BLaER1 (cell line): ENCODE measurements around the gene P3H2.
"Not testable (repeated sequence)": the region's sequence is repeated elsewhere in the genome, so short reads cannot be mapped to it uniquely, and the experiment has no call there.

Source experiments
- H3K27ac ChIP-seq: shearing (Covaris generic); formaldehyde crosslinking; 2 replicates; pipeline ENCODE4 v1.8.1; 2022
- H3K27me3 ChIP-seq: shearing (Covaris generic); formaldehyde crosslinking; 2 replicates; pipeline ENCODE4 v1.8.1; 2022
- H3K36me3 ChIP-seq: shearing (Covaris generic); formaldehyde crosslinking; 2 replicates; pipeline ENCODE4 v1.8.1; 2022
- H3K4me1 ChIP-seq: shearing (Covaris generic); formaldehyde crosslinking; 2 replicates; pipeline ENCODE4 v1.8.1; 2022
- H3K4me2 ChIP-seq: shearing (Covaris generic); formaldehyde crosslinking; 2 replicates; pipeline ENCODE4 v1.8.1; 2022
- H3K4me3 ChIP-seq: shearing (Covaris generic); formaldehyde crosslinking; 2 replicates; pipeline ENCODE4 v1.8.1; 2022
- H3K9ac ChIP-seq: shearing (Covaris generic); formaldehyde crosslinking; 2 replicates; pipeline ENCODE4 v1.8.1; 2022
- H3K9me3 ChIP-seq: shearing (Covaris generic); formaldehyde crosslinking; 2 replicates; pipeline ENCODE4 v1.8.1; 2022
- H4K20me1 ChIP-seq: shearing (Covaris generic); formaldehyde crosslinking; 2 replicates; pipeline ENCODE4 v1.8.1; 2022
- Cebpa-rat ChIP-seq: shearing (Covaris generic); IDR thresholded peaks from 2 replicates; pipeline ENCODE4 v1.8.1; 2022

Gene P3H2

DNA sequence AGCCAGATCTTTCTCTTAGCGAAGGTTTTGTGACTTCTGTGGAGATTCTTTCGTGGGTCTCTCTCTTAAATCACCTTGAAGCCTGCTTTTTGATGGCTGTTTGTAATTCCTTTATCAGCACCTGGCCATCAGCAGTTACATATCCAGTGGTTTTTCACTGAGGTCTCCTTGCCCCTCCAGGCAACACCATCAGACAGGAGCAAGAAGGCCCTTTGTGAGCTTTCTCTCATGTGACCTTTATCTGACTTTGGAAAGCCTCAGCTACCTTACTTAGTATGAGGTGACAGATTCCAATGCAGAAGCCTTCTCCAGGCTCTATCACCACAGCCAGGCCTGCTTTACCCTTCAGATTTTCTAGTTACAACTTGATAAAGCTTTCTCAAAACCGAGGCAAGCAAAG lies 30.0 kb upstream of the P3H2 start:
- H4K20me1 ChIP-seq = no peaks in the 10 kb centered on the region
- no peak overlapping the region for H3K4me3 ChIP-seq
- TF ChIP-seq Cebpa-rat = no peak

DNA sequence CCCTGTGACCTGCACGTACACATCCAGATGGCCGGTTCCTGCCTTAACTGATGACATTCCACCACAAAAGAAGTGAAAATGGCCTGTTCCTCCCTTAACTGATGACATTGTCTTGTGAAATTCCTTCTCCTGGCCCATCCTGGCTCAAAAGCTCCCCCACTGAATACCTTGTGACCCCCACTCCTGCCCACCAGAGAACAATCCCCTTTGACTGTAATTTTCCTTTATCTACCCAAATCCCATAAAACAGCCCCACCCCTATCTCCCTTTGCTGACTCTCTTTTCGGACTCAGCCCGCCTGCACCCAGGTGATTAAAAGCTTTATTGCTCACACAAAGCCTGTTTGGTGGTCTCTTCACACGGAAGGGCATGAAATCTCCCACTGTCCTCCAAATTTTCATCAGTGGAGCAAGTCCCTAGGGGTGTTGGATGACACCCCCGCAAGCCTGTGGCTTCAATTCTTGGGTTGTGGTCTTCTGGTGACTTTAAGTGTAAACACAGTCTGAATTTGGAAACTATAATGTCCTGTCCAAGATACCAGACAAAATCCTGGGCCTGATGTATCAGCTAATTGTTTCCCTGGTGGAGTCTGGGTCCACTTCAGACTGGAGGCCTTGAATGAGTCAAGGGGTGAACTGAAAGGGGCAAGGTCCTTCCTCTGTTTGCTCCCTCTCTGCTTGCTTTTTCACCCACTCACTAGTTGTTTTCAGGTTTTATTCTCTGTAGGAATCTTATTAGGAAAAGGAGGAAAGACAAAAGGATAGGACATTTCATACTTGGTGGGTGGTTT lies 29.3 kb upstream of the P3H2 start:
- H3K9me3 ChIP-seq, H3K27me3 ChIP-seq, H3K4me3 ChIP-seq, H4K20me1 ChIP-seq, H3K9ac ChIP-seq, H3K36me3 ChIP-seq, H3K4me2 ChIP-seq, H3K4me1 ChIP-seq, H3K27ac ChIP-seq: not testable (repeated sequence)

More for the DNA sequence above, 30.0 kb upstream of the P3H2 start:
- no peaks in the 10 kb centered on the region for H3K4me1 ChIP-seq
- H3K27ac ChIP-seq = no peak overlapping the region
- no peaks in the 10 kb centered on the region for H3K9me3 ChIP-seq
- no peaks in the 10 kb centered on the region for H3K36me3 ChIP-seq
- no peak overlapping the region for H3K4me2 ChIP-seq
- no peaks in the 10 kb centered on the region for H3K27me3 ChIP-seq
- no peak overlapping the region for H3K9ac ChIP-seq

DNA sequence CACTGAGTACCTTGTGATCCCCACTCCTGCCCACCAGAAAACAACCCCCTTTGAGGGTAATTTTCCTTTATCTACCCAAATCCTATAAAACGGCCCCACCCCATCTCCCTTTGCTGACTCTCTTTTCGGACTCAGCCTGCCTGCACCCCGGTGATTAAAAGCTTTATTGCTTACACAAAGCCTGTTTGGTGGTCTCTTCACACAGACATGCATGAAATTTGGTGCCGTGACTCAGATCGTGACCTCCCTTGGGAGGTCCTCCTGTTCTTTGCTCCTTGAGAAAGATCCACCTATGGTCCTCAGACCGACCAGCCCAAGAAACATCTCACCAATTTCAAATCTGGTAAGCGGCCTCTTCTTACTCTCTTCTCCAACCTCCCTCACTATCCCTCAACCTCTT lies 24.1 kb upstream of the P3H2 start:
- not testable (repeated sequence) for H4K20me1 ChIP-seq, H3K36me3 ChIP-seq, H3K27ac ChIP-seq, H3K9me3 ChIP-seq, H3K4me3 ChIP-seq, H3K4me1 ChIP-seq, H3K9ac ChIP-seq, H3K4me2 ChIP-seq, H3K27me3 ChIP-seq

DNA sequence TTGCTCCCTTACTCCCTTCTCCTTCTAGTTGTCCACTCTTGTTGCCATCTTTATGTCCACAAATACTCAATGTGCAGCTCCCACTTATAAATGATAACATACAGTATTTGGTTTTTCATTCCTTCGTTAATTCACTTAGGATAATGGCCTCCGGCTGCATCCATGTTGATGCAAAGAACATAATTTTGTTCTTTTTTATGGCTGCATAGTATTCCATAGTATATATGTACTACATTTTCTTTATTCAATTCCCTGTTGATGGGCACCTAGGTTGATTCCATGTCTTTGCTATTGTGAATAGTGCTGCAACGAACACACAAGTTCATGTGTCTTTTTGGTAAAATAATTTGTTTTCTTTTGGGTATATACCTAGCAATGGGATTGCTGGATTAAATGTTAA lies 21.3 kb upstream of the P3H2 start:
- H3K4me2 ChIP-seq = no peak overlapping the region
- no peak overlapping the region for H3K4me3 ChIP-seq
- no peaks in the 10 kb centered on the region for H4K20me1 ChIP-seq
- H3K36me3 ChIP-seq = no peaks in the 10 kb centered on the region
- no peaks in the 10 kb centered on the region for H3K9me3 ChIP-seq
- H3K9ac ChIP-seq = no peak overlapping the region
- H3K27ac ChIP-seq = no peak overlapping the region
- TF ChIP-seq Cebpa-rat = no peak
- H3K27me3 ChIP-seq = no peaks in the 10 kb centered on the region
- H3K4me1 ChIP-seq = no peaks in the 10 kb centered on the region

DNA sequence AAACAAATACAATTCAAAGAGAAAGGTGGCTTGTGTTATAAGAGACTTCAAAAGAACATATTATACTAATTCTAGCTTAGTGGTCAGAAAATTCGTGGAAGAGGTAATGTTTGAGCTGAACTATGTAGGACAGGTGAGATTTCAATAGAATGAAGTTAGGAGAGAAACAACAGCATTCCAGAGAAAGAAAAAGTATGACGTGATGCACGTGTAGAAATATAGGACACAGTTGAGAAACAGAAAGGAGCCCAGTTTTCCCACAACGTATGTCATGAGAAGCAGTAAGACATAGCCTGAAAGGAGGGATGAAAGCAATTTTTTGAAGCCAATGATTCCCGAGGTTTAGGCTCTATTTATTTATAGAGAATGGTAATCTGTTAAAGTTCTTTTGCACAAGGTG lies 18.7 kb upstream of the P3H2 start:
- H3K4me2 ChIP-seq = no peak overlapping the region
- no peak overlapping the region for H3K9ac ChIP-seq
- H4K20me1 ChIP-seq = no peaks in the 10 kb centered on the region
- no peaks in the 10 kb centered on the region for H3K27me3 ChIP-seq
- no peaks in the 10 kb centered on the region for H3K36me3 ChIP-seq
- no peak overlapping the region for H3K4me3 ChIP-seq
- H3K27ac ChIP-seq = no peak overlapping the region
- H3K4me1 ChIP-seq = no peaks in the 10 kb centered on the region
- H3K9me3 ChIP-seq = no peaks in the 10 kb centered on the region
- TF ChIP-seq Cebpa-rat = no peak

DNA sequence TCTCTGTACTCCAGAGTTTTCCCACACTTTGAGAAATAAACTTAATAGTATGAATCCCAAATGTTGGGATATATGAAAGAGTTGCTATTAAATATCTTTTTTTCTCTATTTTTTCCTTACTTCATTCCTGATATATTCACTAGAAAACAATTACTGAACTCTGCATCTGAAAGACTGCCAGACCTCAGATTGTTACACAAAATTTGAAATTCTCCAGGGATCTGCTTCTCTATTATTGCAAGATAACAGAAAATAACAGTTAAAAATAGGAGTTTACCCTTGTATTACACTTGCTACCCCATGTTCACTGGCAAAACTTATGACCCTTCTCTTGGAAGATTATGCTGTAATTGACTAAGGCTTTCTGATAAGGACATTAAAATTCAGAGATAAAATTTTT lies 11.7 kb upstream of the P3H2 start:
- TF ChIP-seq Cebpa-rat = no peak
- H3K9ac ChIP-seq = no peak overlapping the region
- no peak overlapping the region for H3K4me2 ChIP-seq

DNA sequence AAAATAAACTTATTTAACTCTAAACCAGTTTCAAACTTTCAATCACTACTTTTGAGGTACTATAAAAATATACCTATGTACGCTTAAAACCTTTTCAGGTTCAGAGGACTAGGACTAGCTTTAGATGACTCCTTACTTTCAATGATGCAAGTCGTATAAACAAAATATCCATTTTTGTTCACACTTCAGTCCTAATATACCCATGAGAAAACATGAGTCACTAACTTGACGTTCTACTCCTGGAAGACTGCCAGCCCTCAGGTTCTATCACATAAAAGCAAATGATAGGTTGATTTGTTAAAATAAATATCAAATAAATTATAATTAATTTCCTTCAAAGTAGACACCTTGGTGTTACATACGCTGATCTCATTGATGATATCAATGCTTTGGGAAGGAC lies 10.6 kb upstream of the P3H2 start:
- H3K9ac ChIP-seq = no peak overlapping the region
- H3K27ac ChIP-seq = no peak overlapping the region
- H3K4me2 ChIP-seq = no peak overlapping the region
- H3K4me3 ChIP-seq = no peak overlapping the region
- 0 out of 2 replicates have a peak, but pooled peaks cover 7% of the 10 kb centered on the region for H3K4me1 ChIP-seq
- H3K27me3 ChIP-seq = no peaks in the 10 kb centered on the region
- TF ChIP-seq Cebpa-rat = no peak
- H4K20me1 ChIP-seq = no peaks in the 10 kb centered on the region
- no peaks in the 10 kb centered on the region for H3K36me3 ChIP-seq
- H3K9me3 ChIP-seq = no peaks in the 10 kb centered on the region

More for the DNA sequence above, 11.7 kb upstream of the P3H2 start:
- Histone ChIP-seq H4K20me1 (no peaks in the 10 kb centered on the region), H3K9me3 (no peaks in the 10 kb centered on the region), H3K36me3 (no peaks in the 10 kb centered on the region), H3K4me1 (0 out of 2 replicates have a peak, but pooled peaks cover 7% of the 10 kb centered on the region), H3K27ac (no peak overlapping the region), H3K4me3 (no peak overlapping the region), H3K27me3 (no peaks in the 10 kb centered on the region)

DNA sequence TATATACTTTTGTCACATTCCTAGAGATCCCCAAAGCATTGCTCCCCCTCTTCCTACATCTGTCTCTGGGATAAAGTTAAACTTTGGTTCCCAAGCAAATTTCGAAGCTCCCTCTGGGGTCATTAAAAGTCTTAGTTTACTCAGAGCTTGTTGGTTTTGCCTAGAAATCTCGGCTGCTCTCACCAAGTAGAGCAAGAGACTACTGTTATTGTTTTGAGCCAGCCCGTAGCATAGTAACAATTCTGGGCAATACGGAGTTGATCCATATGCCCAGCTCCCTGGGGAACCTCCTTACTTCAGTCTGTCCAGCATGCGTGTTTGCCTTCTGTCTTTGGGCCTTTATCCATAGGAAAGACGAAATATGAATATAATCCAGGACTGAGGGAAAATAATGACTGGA lies 10.0 kb upstream of the P3H2 start:
- TF ChIP-seq Cebpa-rat = no peak
- Histone ChIP-seq H3K4me3 (no peak overlapping the region), H3K36me3 (no peaks in the 10 kb centered on the region), H3K9me3 (no peaks in the 10 kb centered on the region), H3K4me1 (0 out of 2 replicates have a peak, but pooled peaks cover 7% of the 10 kb centered on the region), H3K9ac (no peak overlapping the region), H3K27ac (no peak overlapping the region), H3K4me2 (no peak overlapping the region), H4K20me1 (no peaks in the 10 kb centered on the region), H3K27me3 (no peaks in the 10 kb centered on the region)

DNA sequence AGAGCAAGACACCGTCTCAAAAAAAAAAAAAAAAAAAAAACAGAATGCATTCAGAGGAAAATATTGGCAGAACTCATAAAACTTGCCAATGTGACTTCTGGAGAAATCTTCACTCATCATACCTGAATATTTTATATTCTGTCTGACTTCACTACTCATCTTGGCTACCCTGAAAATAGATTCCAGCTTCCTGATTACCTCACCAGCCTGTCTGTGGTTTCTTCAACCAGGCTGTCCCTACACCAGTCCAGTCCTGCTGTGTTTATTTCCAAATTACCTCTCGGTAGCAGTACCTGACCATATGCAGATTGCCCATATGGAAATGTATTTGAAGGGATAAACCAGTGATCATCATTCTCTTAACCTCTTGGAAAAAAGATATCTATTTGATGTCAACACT lies 9.3 kb upstream of the P3H2 start:
- no peak for TF ChIP-seq Cebpa-rat

DNA sequence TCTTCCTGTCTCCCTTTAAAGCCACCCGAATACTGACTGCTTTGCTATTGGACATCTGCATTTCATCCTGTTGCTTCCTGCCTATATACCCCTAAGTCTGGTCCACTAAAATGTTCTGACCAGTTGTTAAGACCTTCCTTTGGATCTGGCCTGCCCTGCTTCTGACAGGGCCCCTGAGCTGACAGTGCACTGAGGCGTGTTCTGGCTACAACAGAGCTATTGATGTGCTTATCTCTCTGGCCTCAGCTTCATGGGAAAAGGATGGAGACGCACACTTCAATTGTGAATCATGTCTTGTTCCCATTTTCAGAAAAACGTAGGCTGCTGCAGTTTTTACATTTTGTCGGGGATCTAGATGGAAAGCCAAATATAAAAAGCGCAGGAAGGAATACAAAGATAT lies 7.1 kb upstream of the P3H2 start:
- no peak for TF ChIP-seq Cebpa-rat
- no peak overlapping the region for H3K9ac ChIP-seq
- no peak overlapping the region for H3K4me3 ChIP-seq
- H3K27ac ChIP-seq = no peak overlapping the region
- H3K9me3 ChIP-seq = no peaks in the 10 kb centered on the region
- no peaks in the 10 kb centered on the region for H3K27me3 ChIP-seq
- no peaks in the 10 kb centered on the region for H3K36me3 ChIP-seq
- no peaks in the 10 kb centered on the region for H4K20me1 ChIP-seq
- no peak overlapping the region for H3K4me2 ChIP-seq
- 0 out of 2 replicates have a peak, but pooled peaks cover 7% of the 10 kb centered on the region for H3K4me1 ChIP-seq

More for the DNA sequence above, 9.3 kb upstream of the P3H2 start:
- Histone ChIP-seq H3K9ac (no peak overlapping the region), H3K27ac (no peak overlapping the region), H3K27me3 (no peaks in the 10 kb centered on the region), H3K36me3 (no peaks in the 10 kb centered on the region), H3K9me3 (no peaks in the 10 kb centered on the region), H4K20me1 (no peaks in the 10 kb centered on the region), H3K4me3 (no peak overlapping the region), H3K4me1 (0 out of 2 replicates have a peak, but pooled peaks cover 7% of the 10 kb centered on the region), H3K4me2 (no peak overlapping the region)

DNA sequence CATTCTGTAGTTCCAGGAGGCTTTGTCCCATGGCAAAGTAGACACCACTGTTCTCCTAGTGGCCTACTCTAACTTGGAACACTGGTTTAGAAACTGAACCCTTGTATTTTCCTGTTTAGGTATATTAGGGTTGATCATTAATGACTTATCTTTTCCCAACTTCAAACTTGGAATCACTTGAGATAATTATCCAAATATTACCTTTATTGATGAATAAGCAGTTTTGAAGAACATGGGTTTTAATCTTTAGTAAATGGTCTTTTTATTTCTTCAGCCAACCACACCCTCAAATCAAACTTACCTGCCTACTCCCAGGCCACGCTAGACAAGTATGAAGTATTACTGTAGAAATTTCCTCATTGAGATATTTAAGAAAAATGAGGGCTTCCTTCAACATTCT lies 6.5 kb upstream of the P3H2 start:
- Histone ChIP-seq H3K9ac (no peak overlapping the region), H4K20me1 (no peaks in the 10 kb centered on the region), H3K4me3 (no peak overlapping the region), H3K27me3 (no peaks in the 10 kb centered on the region), H3K4me2 (no peak overlapping the region), H3K4me1 (0 out of 2 replicates have a peak, but pooled peaks cover 3% of the 10 kb centered on the region), H3K9me3 (no peaks in the 10 kb centered on the region), H3K36me3 (no peaks in the 10 kb centered on the region), H3K27ac (no peak overlapping the region)
- no peak for TF ChIP-seq Cebpa-rat
